CD4-positive, alpha-beta memory T cell (primary cell): ENCODE measurements around the gene ADCY1. TPM values are rescaled to one million over a fixed set of nuclear protein-coding genes. Genes with fewer than 3 reads are reported as not detected.
A peak's percentile ranks its signal among the peaks of the same experiment; 100 is the strongest.
"Not testable (repeated sequence)": the region's sequence is repeated elsewhere in the genome, so short reads cannot be mapped to it uniquely, and the experiment has no call there.

Source experiments
- CTCF ChIA-PET: fragments of 350-600 bp; sonication (Branson Sonifier 250); formaldehyde crosslinking; loops from one replicate; lab custom pipeline; 2021; ENCODE audit warnings: inconsistent platforms; ENCODE audit not compliant: partially characterized antibody; lab: Charles Lee
- POLR2A ChIA-PET: fragments of 350-600 bp; sonication (Branson Sonifier 250); formaldehyde crosslinking; loops from one replicate; lab custom pipeline; 2021; ENCODE audit not compliant: partially characterized antibody; lab: Charles Lee
- DNase-seq, 5 donors: peaks; one replicate each; pipeline versions ENCODE4 v3.0.0 to v3.0.0-alpha.2; 2020 to 2022; ENCODE audit warnings: mixed read lengths in 1 of 5
- H3K27ac ChIP-seq: one replicate; pipeline ENCODE4 v1.7.0; 2013; ENCODE audit warnings: low read depth, low read length
- H3K27me3 ChIP-seq: 2 replicates; pipeline ENCODE4 v1.7.0; 2013; ENCODE audit warnings: mild to moderate bottlenecking, low read length, moderate library complexity; ENCODE audit not compliant: insufficient read depth
- H3K36me3 ChIP-seq: 2 replicates; pipeline ENCODE4 v1.7.0; 2013; ENCODE audit warnings: mild to moderate bottlenecking, low read length, moderate library complexity; ENCODE audit not compliant: insufficient read depth
- H3K4me1 ChIP-seq: 2 replicates; pipeline ENCODE4 v1.7.0; 2013; ENCODE audit warnings: mild to moderate bottlenecking, low read length, moderate library complexity; ENCODE audit not compliant: insufficient read depth
- H3K4me3 ChIP-seq, 2 donors: one replicate each; pipeline ENCODE4 v1.7.0; 2013; ENCODE audit warnings: low read length in 2 of 2, mild to moderate bottlenecking in 1 of 2
- H3K9me3 ChIP-seq, 2 donors: one replicate each; pipeline ENCODE4 v1.7.0; 2013; ENCODE audit warnings: low read length in 2 of 2, control low read depth in 1 of 2; ENCODE audit not compliant: control insufficient read depth in 1 of 2
- H3K27ac Mint-ChIP-seq, 7 donors: one replicate each; pipeline ENCODE4 v1.8.0; 2020 to 2021; ENCODE audit warnings: mixed read lengths in 7 of 7, mild to moderate bottlenecking in 6 of 7, inconsistent platforms in 3 of 7, moderate library complexity in 3 of 7
- H3K27me3 Mint-ChIP-seq, 2 donors: one replicate each; pipeline ENCODE4 v1.8.0; 2020 to 2021; ENCODE audit warnings: mixed read lengths in 2 of 2
- H3K36me3 Mint-ChIP-seq, 2 donors: one replicate each; pipeline ENCODE4 v1.8.0; 2020 to 2021; ENCODE audit warnings: mixed read lengths in 2 of 2, inconsistent platforms in 1 of 2, mild to moderate bottlenecking in 1 of 2
- H3K4me1 Mint-ChIP-seq, 4 donors: one replicate each; pipeline ENCODE4 v1.8.0; 2020 to 2021; ENCODE audit warnings: mixed read lengths in 4 of 4, mild to moderate bottlenecking in 1 of 4
- H3K4me3 Mint-ChIP-seq, 8 donors: one replicate each; pipeline ENCODE4 v1.8.0; 2020 to 2021; ENCODE audit warnings: mixed read lengths in 8 of 8, mild to moderate bottlenecking in 7 of 8, moderate library complexity in 6 of 8, inconsistent platforms in 3 of 8
- H3K9me3 Mint-ChIP-seq, 8 donors: one replicate each; pipeline ENCODE4 v1.8.0; 2020 to 2021; ENCODE audit warnings: mixed read lengths in 8 of 8, mild to moderate bottlenecking in 5 of 8, inconsistent platforms in 3 of 8, moderate library complexity in 1 of 8
- intact Hi-C: fragments of 100-400 bp; cut with micrococcal nuclease; formaldehyde crosslinking; loops from one replicate; pipeline ENCODE4 v1.15.1; 2023
- polyA plus RNA-seq, 2 donors: library from polyadenylated mRNA; unstranded; fragments of 300-500 nt; fragmentation: Illumina TruSeq; gene quantifications; one replicate each; pipeline ENCODE4 v1.2.3, GENCODE V29; 2021
- total RNA-seq, 2 experiments: library from RNA; stranded (reverse); gene quantifications; one replicate each; pipeline ENCODE4 v1.2.3, GENCODE V29; 2021

Gene ADCY1
- total and polyA plus RNA-seq, 4 experiments from 2014 or later: 0.02 TPM; not detected in 3

GRCh38 chr7:45751352-45751751 is 177.2 kb downstream of the ADCY1 start:
- peaks cover 26 to 32% of the 10 kb centered on the region in 2 donors for H3K36me3 Mint-ChIP-seq
- H3K27me3 Mint-ChIP-seq, H3K4me3 ChIP-seq, H3K4me3 Mint-ChIP-seq, H3K27ac ChIP-seq, H3K4me1 Mint-ChIP-seq, CTCF ChIA-PET, H3K27me3 ChIP-seq, H3K27ac Mint-ChIP-seq, H3K4me1 ChIP-seq, H3K36me3 ChIP-seq, DNase-seq, H3K9me3 ChIP-seq, POLR2A ChIA-PET, H3K9me3 Mint-ChIP-seq, intact Hi-C loops: not testable (repeated sequence)

GRCh38 chr7:45756333-45756732 is 182.2 kb downstream of the ADCY1 start:
- peak overlapping the region in 1 of 7 donors; percentile 41 for H3K27ac Mint-ChIP-seq
- H3K9me3 Mint-ChIP-seq, DNase-seq, H3K27me3 Mint-ChIP-seq, H3K4me3 Mint-ChIP-seq, POLR2A ChIA-PET, intact Hi-C loops, CTCF ChIA-PET, H3K4me3 ChIP-seq, H3K9me3 ChIP-seq, H3K27ac ChIP-seq, H3K4me1 ChIP-seq, H3K4me1 Mint-ChIP-seq, H3K27me3 ChIP-seq, H3K36me3 ChIP-seq: not testable (repeated sequence)
- H3K36me3 Mint-ChIP-seq: peaks cover 21 to 23% of the 10 kb centered on the region in 2 donors

GRCh38 chr7:45756757-45757156 is 182.6 kb downstream of the ADCY1 start:
- H3K27ac ChIP-seq, H3K4me1 Mint-ChIP-seq, POLR2A ChIA-PET, H3K4me3 Mint-ChIP-seq, H3K4me3 ChIP-seq, H3K36me3 ChIP-seq, CTCF ChIA-PET, H3K27me3 ChIP-seq, H3K4me1 ChIP-seq, H3K9me3 ChIP-seq, H3K9me3 Mint-ChIP-seq, intact Hi-C loops, H3K27me3 Mint-ChIP-seq: not testable (repeated sequence)
- peak overlapping the region in 4 of 7 donors; percentile 6 to 88 (median 44) for H3K27ac Mint-ChIP-seq
- peaks cover 16 to 22% of the 10 kb centered on the region in 2 donors for H3K36me3 Mint-ChIP-seq
- peak in 1 of 5 donors; percentile 14 for DNase-seq

- CTCF ChIA-PET, H3K9me3 ChIP-seq, H3K9me3 Mint-ChIP-seq, H3K4me3 Mint-ChIP-seq, H3K36me3 ChIP-seq, POLR2A ChIA-PET, H3K27me3 Mint-ChIP-seq, H3K4me1 ChIP-seq, H3K27ac ChIP-seq, H3K27me3 ChIP-seq, intact Hi-C loops, H3K4me3 ChIP-seq, DNase-seq: not testable (repeated sequence)
- Mint-ChIP-seq H3K27ac (peak overlapping the region in 1 of 7 donors; percentile 29), H3K36me3 (peaks cover 13 to 22% of the 10 kb centered on the region in 2 donors), H3K4me1 (peaks cover 9 to 15% (median 11%) of the 10 kb centered on the region in 4 donors)
These were observed 185.3 kb downstream of the ADCY1 start for GRCh38 chr7:45759464-45759863.

GRCh38 chr7:45761545-45762205 is 187.5 kb downstream of the ADCY1 start:
- H3K4me3 ChIP-seq, DNase-seq, H3K9me3 Mint-ChIP-seq, H3K27ac Mint-ChIP-seq, H3K4me3 Mint-ChIP-seq, H3K9me3 ChIP-seq, H3K36me3 ChIP-seq, H3K27me3 ChIP-seq, intact Hi-C loops, H3K4me1 ChIP-seq, CTCF ChIA-PET, H3K27ac ChIP-seq, H3K27me3 Mint-ChIP-seq, POLR2A ChIA-PET: not testable (repeated sequence)
- H3K4me1 Mint-ChIP-seq: peaks cover 9 to 15% (median 11%) of the 10 kb centered on the region in 4 donors
- H3K36me3 Mint-ChIP-seq: peaks cover 9 to 17% of the 10 kb centered on the region in 2 donors

- Mint-ChIP-seq H3K27ac (peak overlapping the region in 1 of 7 donors; percentile 54), H3K4me1 (peaks cover 9 to 15% (median 11%) of the 10 kb centered on the region in 4 donors), H3K36me3 (peaks cover 3 to 11% of the 10 kb centered on the region in 2 donors)
- H3K4me3 ChIP-seq, POLR2A ChIA-PET, H3K4me3 Mint-ChIP-seq, DNase-seq, H3K27me3 Mint-ChIP-seq, intact Hi-C loops, H3K9me3 Mint-ChIP-seq, H3K9me3 ChIP-seq, H3K27me3 ChIP-seq, H3K27ac ChIP-seq, CTCF ChIA-PET, H3K4me1 ChIP-seq, H3K36me3 ChIP-seq: not testable (repeated sequence)
These were observed 188.2 kb downstream of the ADCY1 start for GRCh38 chr7:45762225-45762994.

- Mint-ChIP-seq H3K4me1 (peaks cover 9 to 17% (median 12%) of the 10 kb centered on the region in 4 donors), H3K27ac (peak overlapping the region; percentile 99), H3K4me3 (peak overlapping the region; percentile 93 to 98 (median 96))
- intact Hi-C loops, H3K9me3 Mint-ChIP-seq, H3K27me3 Mint-ChIP-seq, H3K36me3 Mint-ChIP-seq, H3K9me3 ChIP-seq, H3K4me1 ChIP-seq, H3K27me3 ChIP-seq, H3K36me3 ChIP-seq, CTCF ChIA-PET, POLR2A ChIA-PET: not testable (repeated sequence)
- H3K27ac ChIP-seq: peak overlapping the region; percentile 87
- peak; percentile 96 to 97 (median 97) for DNase-seq
- H3K4me3 ChIP-seq: peak overlapping the region in 1 of 2 donors; percentile 71
These were observed 194.6 kb downstream of the ADCY1 start for GRCh38 chr7:45768516-45769394.
